Panc1 (cell line): ENCODE data around the gene COA5. TPM values are rescaled to one million over a fixed set of nuclear protein-coding genes. Genes with fewer than 3 reads are reported as not detected.

Experiments used
- ATAC-seq: fragments of 200-7000 bp; cut with Tn5 transposase; 2 replicates; pipeline ENCODE4 v1.9.1; 2020; ENCODE audit warnings: mild to moderate bottlenecking, moderate library complexity
- BruUV-seq: library from RNA; stranded (reverse); fragments of 400-500 nt; replicated peaks from 2 replicates; lab custom pipeline; 2021; lab: Mats Ljungman, UMichigan
- CTCF ChIA-PET: fragments of 300-600 bp; sonication (Branson Sonifier 250); formaldehyde crosslinking; loops from one replicate; lab custom pipeline; 2022; ENCODE audit warnings: antibody characterized with exemption; lab: Charles Lee
- POLR2A ChIA-PET: fragments of 300-600 bp; sonication (Branson Sonifier 250); formaldehyde crosslinking; loops from one replicate; lab custom pipeline; 2022; ENCODE audit warnings: antibody characterized with exemption; lab: Charles Lee
- DNase-seq: peaks from one replicate; pipeline ENCODE4 v3.0.0-alpha.2; 2010; ENCODE audit warnings: low read depth, low spot score
- H3K27ac ChIP-seq: 2 replicates; pipeline ENCODE4 v1.5.1; 2011; ENCODE audit warnings: mild to moderate bottlenecking, low read length, inconsistent platforms
- H3K27me3 ChIP-seq: fragments of 200-500 bp; sonication (Bioruptor generic); 2 replicates; pipeline ENCODE4 v1.6.0; 2014; ENCODE audit warnings: low read length, inconsistent platforms; ENCODE audit not compliant: control insufficient read depth, insufficient read depth
- H3K36me3 ChIP-seq: fragments of 200-500 bp; sonication (Bioruptor generic); 2 replicates; pipeline ENCODE4 v1.5.1; 2014; ENCODE audit warnings: inconsistent platforms, mild to moderate bottlenecking, low read length, moderate library complexity; ENCODE audit not compliant: control insufficient read depth, insufficient read depth
- H3K4me1 ChIP-seq: 2 replicates; pipeline ENCODE4 v1.5.1; 2011; ENCODE audit warnings: inconsistent platforms, mild to moderate bottlenecking, low read length, moderate library complexity; ENCODE audit not compliant: control insufficient read depth, insufficient read depth
- H3K4me3 ChIP-seq, 2 experiments: 2 replicates each; pipeline ENCODE4 v1.5.1; 2011 to 2012; ENCODE audit warnings: low read depth in 2 of 2, low read length in 2 of 2, mild to moderate bottlenecking in 2 of 2, inconsistent platforms in 1 of 2, moderate library complexity in 1 of 2
- H3K9me3 ChIP-seq: fragments of 200-500 bp; sonication (Bioruptor generic); 2 replicates; pipeline ENCODE4 v1.5.1; 2014; ENCODE audit warnings: low read depth, mild to moderate bottlenecking, inconsistent platforms, low read length, moderate library complexity; ENCODE audit not compliant: control insufficient read depth, insufficient read depth
- CTCF ChIP-seq: fragments of 450-650 bp; IDR thresholded peaks from 2 replicates; pipeline ENCODE4 v1.5.1; 2017; ENCODE audit warnings: mild to moderate bottlenecking
- POLR2AphosphoS5 ChIP-seq: IDR thresholded peaks from 2 replicates; pipeline ENCODE4 v1.6.1; 2012; ENCODE audit warnings: mild to moderate bottlenecking, low read depth, low read length, moderate library complexity
- REST ChIP-seq, 2 experiments: IDR thresholded peaks; 2 replicates each; pipeline ENCODE4 v1.6.1; 2011 to 2012; ENCODE audit warnings: low read depth in 2 of 2, control low read depth in 1 of 2, low read length in 1 of 2, mild to moderate bottlenecking in 1 of 2, moderate library complexity in 1 of 2; ENCODE audit not compliant: insufficient read depth in 1 of 2
- SIN3A ChIP-seq: IDR thresholded peaks from 2 replicates; pipeline ENCODE4 v1.6.1; 2012; ENCODE audit warnings: low read depth, mild to moderate bottlenecking, low read length, moderate library complexity, borderline replicate concordance; ENCODE audit not compliant: insufficient read depth
- TCF7L2 ChIP-seq: IDR thresholded peaks from 2 replicates; pipeline ENCODE4 v1.6.1; 2011; ENCODE audit warnings: mild to moderate bottlenecking, low read depth, low read length, inconsistent platforms
- in situ Hi-C: cut with HindIII; loops from 2 replicates; pipeline ENCODE4 v1.10.0; 2016; ENCODE audit warnings: low sequenced_read_pairs, low pct_unique_long_range_greater_than_20kb
- intact Hi-C: fragments of 100-400 bp; cut with micrococcal nuclease; formaldehyde crosslinking; loops from one replicate; pipeline ENCODE4 v1.10.0; 2022; ENCODE audit not compliant: unreplicated experiment
- total RNA-seq: library from RNA; stranded (reverse); gene quantifications from one replicate; pipeline ENCODE4 v1.2.1, GENCODE V29; 2021; ENCODE audit not compliant: unreplicated experiment

The COA5 gene
- total RNA-seq, 1 experiment from 2014 or later, result 20.6 TPM

GRCh38 chr2:98647636-98648035 is 39.3 kb upstream of the COA5 start:
- no TSS peak for BruUV-seq
- intact Hi-C loops (no loop called here), in situ Hi-C loops (no loop called here)
- Histone ChIP-seq H3K36me3 (no peaks in the 10 kb centered on the region), H3K4me3 (no peak overlapping the region), H3K9me3 (no peaks in the 10 kb centered on the region), H3K4me1 (no peaks in the 10 kb centered on the region), H3K27me3 (no peaks in the 10 kb centered on the region; the same call in 1 of the 2 replicates), H3K27ac (no peak overlapping the region)
- ChIA-PET CTCF (no interaction called here), POLR2A (no interaction called here)
- no peak for DNase-seq
- no peak for ATAC-seq
- no peak for TF ChIP-seq SIN3A
- no peak for TF ChIP-seq TCF7L2
- TF ChIP-seq POLR2AphosphoS5, result no peak

- Histone ChIP-seq H3K4me3 (no peak overlapping the region), H3K4me1 (no peaks in the 10 kb centered on the region), H3K9me3 (no peaks in the 10 kb centered on the region), H3K36me3 (no peaks in the 10 kb centered on the region), H3K27me3 (no peaks in the 10 kb centered on the region; the same call in 1 of the 2 replicates), H3K27ac (no peak overlapping the region)
- intact Hi-C loops (no loop called here), in situ Hi-C loops (no loop called here)
- CTCF ChIA-PET, result no interaction called here
- no TSS peak for BruUV-seq
- DNase-seq (no peak), ATAC-seq (no peak)
- POLR2A ChIA-PET, result no interaction called here
- no peak for TF ChIP-seq SIN3A
- TF ChIP-seq REST (IDR thresholded peaks at IDR 0.05; ENCODE audit: insufficient read depth in 1 of 2, low read depth in 2 of 2, low read length in 1 of 2), result no peak
- TF ChIP-seq POLR2AphosphoS5, result no peak
- TF ChIP-seq CTCF, result no peak
- TF ChIP-seq TCF7L2, result no peak
Measured at GRCh38 chr2:98643496-98644100, 35.3 kb upstream of the COA5 start.

GRCh38 chr2:98637401-98638147 is 29.3 kb upstream of the COA5 start:
- Histone ChIP-seq H3K4me3 (no peak overlapping the region), H3K4me1 (no peaks in the 10 kb centered on the region), H3K27me3 (peaks cover 2% of the 10 kb centered on the region; the same call in 1 of the 2 replicates), H3K9me3 (no peaks in the 10 kb centered on the region), H3K27ac (no peak overlapping the region), H3K36me3 (no peaks in the 10 kb centered on the region)
- ATAC-seq, result no peak
- in situ Hi-C loops (no loop called here), intact Hi-C loops (no loop called here)
- CTCF ChIA-PET, result no interaction called here
- POLR2A ChIA-PET, result no interaction called here
- TF ChIP-seq REST (IDR thresholded peaks at IDR 0.05; ENCODE audit: insufficient read depth in 1 of 2, low read depth in 2 of 2, low read length in 1 of 2) (no peak), CTCF (no peak)
- no TSS peak for BruUV-seq
- DNase-seq, result no peak
